ENCODE measurements around the gene TMEM94. TPM values are rescaled to one million over a fixed set of nuclear protein-coding genes. Genes with fewer than 3 reads are reported as not detected.
A peak's percentile ranks its signal among the peaks of the same experiment; 100 is the strongest.

TMEM94 gene
- total RNA-seq, 1 donor from 2014 or later = 43.2 TPM

DNA sequence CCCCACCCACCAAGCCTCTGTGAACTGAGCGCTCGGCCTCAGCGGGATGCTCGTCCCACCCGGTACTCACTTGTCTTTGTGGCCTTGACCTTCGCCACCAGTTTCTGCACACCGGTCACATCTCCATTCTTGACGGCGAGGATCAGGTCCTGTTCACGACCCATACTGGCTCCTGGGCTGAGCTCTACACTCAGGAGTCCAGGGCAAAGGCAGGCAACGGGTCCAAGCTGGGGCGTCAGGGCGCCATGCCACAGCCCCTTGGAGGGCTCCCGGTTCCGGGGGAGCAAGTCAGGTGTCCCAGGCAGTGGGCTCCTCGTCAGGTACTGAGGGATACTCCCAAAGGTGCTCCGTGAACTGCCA is 57.2 kb downstream of the TMEM94 start:
- Histone ChIP-seq H3K27me3 (no peaks in the 10 kb centered on the region), H3K27ac (peak overlapping the region; percentile 92), H3K4me3 (peak overlapping the region; percentile 82 to 97), H3K9me3 (no peaks in the 10 kb centered on the region), H3K36me3 (peaks cover 0 to 6% of the 10 kb centered on the region in 2 donors), H3K4me1 (peaks cover 76% of the 10 kb centered on the region)
- intact Hi-C loops (cut with DNase I) = no loop called here
- no peak for DNase-seq (ENCODE audit: extremely low spot score in 2 of 2)
- no peak for TF ChIP-seq POLR2AphosphoS5 (IDR thresholded peaks at IDR 0.05; ENCODE audit: insufficient read depth in 1 of 2, low read depth in 1 of 2)
- TF ChIP-seq POLR2A (IDR thresholded peaks at IDR 0.05) = no peak
- TF ChIP-seq, protein P1, sequence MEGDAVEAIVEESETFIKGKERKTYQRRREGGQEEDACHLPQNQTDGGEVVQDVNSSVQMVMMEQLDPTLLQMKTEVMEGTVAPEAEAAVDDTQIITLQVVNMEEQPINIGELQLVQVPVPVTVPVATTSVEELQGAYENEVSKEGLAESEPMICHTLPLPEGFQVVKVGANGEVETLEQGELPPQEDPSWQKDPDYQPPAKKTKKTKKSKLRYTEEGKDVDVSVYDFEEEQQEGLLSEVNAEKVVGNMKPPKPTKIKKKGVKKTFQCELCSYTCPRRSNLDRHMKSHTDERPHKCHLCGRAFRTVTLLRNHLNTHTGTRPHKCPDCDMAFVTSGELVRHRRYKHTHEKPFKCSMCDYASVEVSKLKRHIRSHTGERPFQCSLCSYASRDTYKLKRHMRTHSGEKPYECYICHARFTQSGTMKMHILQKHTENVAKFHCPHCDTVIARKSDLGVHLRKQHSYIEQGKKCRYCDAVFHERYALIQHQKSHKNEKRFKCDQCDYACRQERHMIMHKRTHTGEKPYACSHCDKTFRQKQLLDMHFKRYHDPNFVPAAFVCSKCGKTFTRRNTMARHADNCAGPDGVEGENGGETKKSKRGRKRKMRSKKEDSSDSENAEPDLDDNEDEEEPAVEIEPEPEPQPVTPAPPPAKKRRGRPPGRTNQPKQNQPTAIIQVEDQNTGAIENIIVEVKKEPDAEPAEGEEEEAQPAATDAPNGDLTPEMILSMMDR (IDR thresholded peaks at IDR 0.05) = no peak

DNA sequence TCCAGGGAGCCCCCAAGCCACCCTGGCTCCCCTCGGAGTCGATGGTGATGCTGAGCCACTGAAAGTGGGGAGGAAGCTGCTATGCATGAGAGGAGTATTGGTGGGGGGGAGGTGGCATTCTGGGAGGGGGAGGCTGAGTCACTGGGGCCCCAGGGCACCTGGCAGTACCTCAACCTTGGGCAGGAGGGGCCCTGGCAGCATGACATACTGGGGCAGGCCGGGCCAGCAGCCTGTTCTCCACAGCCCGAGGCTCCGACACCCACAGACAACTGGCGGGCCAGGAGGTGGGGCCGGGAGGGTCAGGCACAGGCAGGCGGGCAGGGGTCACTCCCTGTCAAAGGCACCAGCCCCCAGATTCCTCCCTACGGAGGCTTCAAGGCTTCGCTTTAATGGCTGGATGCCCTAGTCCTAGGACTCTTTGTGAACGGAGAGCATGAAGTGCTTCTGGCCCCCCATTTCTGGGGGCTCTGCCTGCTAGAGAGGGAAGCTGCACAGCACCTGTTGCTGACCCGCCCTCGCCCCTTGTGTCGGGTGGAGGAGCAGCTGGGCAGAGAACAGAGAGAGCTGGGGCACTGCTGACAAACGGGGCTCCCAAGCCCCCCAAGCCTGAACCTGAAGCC is 58.0 kb downstream of the TMEM94 start:
- Histone ChIP-seq H3K4me3 (peak overlapping the region; percentile 82 to 97), H3K27ac (peak overlapping the region; percentile 92), H3K27me3 (no peaks in the 10 kb centered on the region), H3K9me3 (no peaks in the 10 kb centered on the region), H3K4me1 (peaks cover 70% of the 10 kb centered on the region), H3K36me3 (peaks cover 0 to 4% of the 10 kb centered on the region in 2 donors)
- intact Hi-C loops (cut with DNase I) = loop anchor here (2.0 kb wide), 1 partner anchor 32 kb away; no protein-coding TSS in a partner anchor
- TF ChIP-seq POLR2AphosphoS5 (IDR thresholded peaks at IDR 0.05; ENCODE audit: insufficient read depth in 1 of 2, low read depth in 1 of 2) = no peak
- TF ChIP-seq, protein P1 (IDR thresholded peaks at IDR 0.05) = no peak
- TF ChIP-seq POLR2A (IDR thresholded peaks at IDR 0.05) = no peak
- DNase-seq (ENCODE audit: extremely low spot score in 2 of 2) = no peak

DNA sequence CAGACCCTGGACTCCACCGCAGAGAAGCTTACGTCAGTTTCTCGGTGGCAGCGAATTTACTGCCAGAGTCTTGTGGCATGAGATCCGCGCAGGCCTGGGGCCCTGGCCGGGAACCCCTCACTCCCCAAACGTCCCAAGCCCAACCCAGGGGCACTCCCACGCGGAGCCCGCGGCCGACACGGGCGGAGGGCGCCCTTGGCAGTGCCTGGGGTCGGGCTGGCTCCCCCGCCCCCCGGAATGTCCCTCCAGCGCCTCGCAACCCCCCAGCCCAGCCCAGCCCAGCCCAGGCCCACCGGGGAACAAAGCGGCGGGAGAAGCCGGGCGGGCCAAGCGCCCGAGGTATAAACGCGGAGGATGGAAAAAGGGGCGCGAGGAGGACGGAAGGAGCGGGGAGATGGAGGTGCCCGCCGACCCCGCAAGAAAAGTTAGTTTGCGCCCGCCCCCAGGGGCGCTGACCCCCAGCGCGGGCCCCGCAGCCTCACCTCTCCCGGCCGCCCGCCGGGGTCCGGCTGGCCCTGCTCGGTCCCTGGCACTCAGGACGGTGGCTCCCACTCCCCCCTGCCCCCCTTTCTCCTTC is 58.6 kb downstream of the TMEM94 start:
- no peak for DNase-seq (ENCODE audit: extremely low spot score in 2 of 2)
- intact Hi-C loops (cut with DNase I) = loop anchor here (2.0 to 5.0 kb wide), 2 partner anchors 32 to 88 kb away; no protein-coding TSS in a partner anchor

DNA sequence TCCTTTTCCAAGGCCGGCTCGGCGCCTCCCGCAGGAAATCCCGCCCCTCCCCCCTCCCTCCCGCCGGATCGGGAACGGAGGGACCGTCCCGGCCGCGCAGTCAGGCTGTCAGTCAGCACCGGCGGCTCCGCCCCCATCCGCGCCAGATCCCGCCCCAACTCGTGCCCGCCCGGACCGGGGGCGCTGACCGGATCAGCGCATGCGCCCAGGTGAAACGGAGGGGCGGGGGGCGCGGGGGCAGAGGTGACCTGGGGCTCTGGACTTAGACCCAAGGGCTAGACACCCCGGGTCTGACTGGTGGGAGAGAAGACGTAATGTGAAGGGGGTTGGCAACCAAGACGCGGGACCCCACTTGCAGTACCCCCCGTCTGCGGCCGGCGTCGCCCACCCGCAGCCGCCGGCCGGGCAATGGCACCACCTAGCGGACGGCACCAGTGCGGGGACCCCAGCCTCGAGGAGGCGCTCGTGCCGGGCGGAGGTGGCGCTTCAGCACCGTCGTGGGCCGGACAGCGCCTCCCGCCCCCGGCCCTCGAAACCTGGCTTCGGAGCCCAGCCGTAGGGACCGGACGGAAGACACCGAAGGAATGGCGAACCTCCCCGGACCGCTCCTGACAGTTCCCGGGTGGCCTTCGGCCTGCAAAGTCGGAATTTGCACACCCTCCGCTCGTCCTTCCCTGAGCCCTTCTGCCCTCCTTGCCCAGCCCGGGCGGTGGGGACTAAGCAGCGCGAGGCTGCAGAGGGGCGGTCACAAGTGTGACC is 59.2 kb downstream of the TMEM94 start, which contains the start of gene CASKIN2:
Gene CASKIN2, minus strand, starts transcription at position 42 of the 759 bp plus-strand sequence. CDS start 1,733 bp downstream, outside the sequence.
- no peak for DNase-seq (ENCODE audit: extremely low spot score in 2 of 2)
- peaks cover 58% of the 10 kb centered on the region for H3K4me1 ChIP-seq
- TF ChIP-seq POLR2AphosphoS5 (IDR thresholded peaks at IDR 0.05; ENCODE audit: insufficient read depth in 1 of 2, low read depth in 1 of 2) (peak; percentile 59 to 60), POLR2A (IDR thresholded peaks at IDR 0.05) (no peak)
- TF ChIP-seq, protein P1 (IDR thresholded peaks at IDR 0.05) = peak; percentile 74 to 96 (median 89)
- intact Hi-C loops (cut with DNase I) = loop anchor here (2.0 to 5.0 kb wide), 2 partner anchors 33 to 88 kb away; no protein-coding TSS in a partner anchor
- peak within 1 kb of the TSS; percentile 92 for H3K27ac ChIP-seq
- peak within 1 kb of the TSS; percentile 82 to 97 for H3K4me3 ChIP-seq
- H3K27me3 ChIP-seq = no peaks in the 10 kb centered on the region
- no peaks in the 10 kb centered on the region for H3K9me3 ChIP-seq
- H3K36me3 ChIP-seq = peaks cover 0 to 10% of the 10 kb centered on the region in 2 donors

More for the DNA sequence above, 58.6 kb downstream of the TMEM94 start:
- no peaks in the 10 kb centered on the region for H3K9me3 ChIP-seq
- peaks cover 65% of the 10 kb centered on the region for H3K4me1 ChIP-seq
- peaks cover 0 to 10% of the 10 kb centered on the region in 2 donors for H3K36me3 ChIP-seq
- TF ChIP-seq POLR2AphosphoS5 (IDR thresholded peaks at IDR 0.05; ENCODE audit: insufficient read depth in 1 of 2, low read depth in 1 of 2) (no peak), POLR2A (IDR thresholded peaks at IDR 0.05) (no peak)
- TF ChIP-seq, protein P1 (IDR thresholded peaks at IDR 0.05) = no peak
- H3K4me3 ChIP-seq = peak overlapping the region; percentile 82 to 97
- no peaks in the 10 kb centered on the region for H3K27me3 ChIP-seq
- peak overlapping the region; percentile 92 for H3K27ac ChIP-seq

Measured in vagina (tissue), 2 donors.